ENCODE results near the gene HGS.

HGS gene, protein sequence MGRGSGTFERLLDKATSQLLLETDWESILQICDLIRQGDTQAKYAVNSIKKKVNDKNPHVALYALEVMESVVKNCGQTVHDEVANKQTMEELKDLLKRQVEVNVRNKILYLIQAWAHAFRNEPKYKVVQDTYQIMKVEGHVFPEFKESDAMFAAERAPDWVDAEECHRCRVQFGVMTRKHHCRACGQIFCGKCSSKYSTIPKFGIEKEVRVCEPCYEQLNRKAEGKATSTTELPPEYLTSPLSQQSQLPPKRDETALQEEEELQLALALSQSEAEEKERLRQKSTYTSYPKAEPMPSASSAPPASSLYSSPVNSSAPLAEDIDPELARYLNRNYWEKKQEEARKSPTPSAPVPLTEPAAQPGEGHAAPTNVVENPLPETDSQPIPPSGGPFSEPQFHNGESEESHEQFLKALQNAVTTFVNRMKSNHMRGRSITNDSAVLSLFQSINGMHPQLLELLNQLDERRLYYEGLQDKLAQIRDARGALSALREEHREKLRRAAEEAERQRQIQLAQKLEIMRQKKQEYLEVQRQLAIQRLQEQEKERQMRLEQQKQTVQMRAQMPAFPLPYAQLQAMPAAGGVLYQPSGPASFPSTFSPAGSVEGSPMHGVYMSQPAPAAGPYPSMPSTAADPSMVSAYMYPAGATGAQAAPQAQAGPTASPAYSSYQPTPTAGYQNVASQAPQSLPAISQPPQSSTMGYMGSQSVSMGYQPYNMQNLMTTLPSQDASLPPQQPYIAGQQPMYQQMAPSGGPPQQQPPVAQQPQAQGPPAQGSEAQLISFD

DNA sequence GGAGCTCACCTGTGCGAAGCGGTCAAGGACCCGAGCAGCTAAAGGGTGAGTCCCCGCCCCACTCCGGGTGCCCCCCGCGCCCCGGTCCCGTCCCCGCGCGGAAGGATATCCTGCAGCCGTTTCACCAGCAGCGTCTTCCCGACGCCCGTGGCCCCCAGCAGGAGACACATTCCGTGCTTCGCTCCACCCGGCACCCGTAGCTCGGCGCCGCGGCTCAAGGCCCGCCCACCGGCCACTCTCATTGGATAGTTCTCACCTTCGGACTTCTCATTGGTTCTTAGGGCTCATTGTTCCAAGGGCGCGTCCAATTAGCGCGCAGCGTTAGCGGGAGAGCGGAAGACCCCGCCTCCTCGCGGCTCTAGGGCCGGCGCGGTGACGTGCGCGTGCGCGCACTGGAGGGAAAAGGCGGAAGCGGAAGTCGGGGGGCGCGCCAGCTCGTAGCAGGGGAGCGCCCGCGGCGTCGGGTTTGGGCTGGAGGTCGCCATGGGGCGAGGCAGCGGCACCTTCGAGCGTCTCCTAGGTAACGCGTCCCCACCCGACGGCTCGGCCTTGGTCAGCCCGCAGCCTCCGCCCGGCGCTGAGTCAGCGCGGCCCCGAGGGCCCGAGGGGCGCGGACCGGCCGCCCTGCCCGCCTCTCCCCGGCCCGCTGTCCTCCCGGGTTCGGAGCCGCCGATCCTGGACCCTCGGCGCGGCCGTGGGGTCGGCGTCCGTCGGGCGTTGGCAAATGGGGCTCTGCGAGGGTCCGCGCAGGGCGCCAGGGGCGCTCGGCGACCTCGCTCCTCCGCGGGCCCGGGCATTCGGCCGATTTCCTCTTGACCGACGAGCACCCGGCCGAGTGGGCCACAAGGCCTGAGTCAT is at the start of gene HGS, which contains the start of gene ARL16:
TSS of gene HGS (plus strand) at position 428 of the 858 bp plus-strand sequence. CDS start at position 484, 56 bp downstream.
TSS of gene ARL16 (minus strand) at position 214 of the 858 bp plus-strand sequence. CDS start at position 170, 44 bp downstream.
- H3K27me3 ChIP-seq (ENCODE audit: control insufficient read depth, insufficient read depth, low read length) = no peaks in the 10 kb centered on the region
- no peaks in the 10 kb centered on the region for H3K9me3 ChIP-seq (ENCODE audit: control insufficient read depth, insufficient read depth, low read length)
- H3K4me1 ChIP-seq (ENCODE audit: control insufficient read depth, insufficient read depth, low read length) = peaks cover 9% of the 10 kb centered on the region
- H3K27ac ChIP-seq (ENCODE audit: low read depth, low read length) = peak within 1 kb of the TSS; percentile 81
- H3K9ac ChIP-seq (ENCODE audit: low read depth, low read length) = peak within 1 kb of the TSS; percentile 71
- H3K4me3 ChIP-seq (ENCODE audit: low read depth, low read length) = peak within 1 kb of the TSS; percentile 94
- peaks cover 45% of the 10 kb centered on the region for H3K36me3 ChIP-seq (ENCODE audit: control insufficient read depth, insufficient read depth, low read length)

- Histone ChIP-seq H3K27me3 (ENCODE audit: control insufficient read depth, insufficient read depth, low read length) (no peaks in the 10 kb centered on the region), H3K4me3 (ENCODE audit: low read depth, low read length) (peak overlapping the region; percentile 92; the same call in 1 of the 2 replicates), H3K36me3 (ENCODE audit: control insufficient read depth, insufficient read depth, low read length) (peaks cover 4% of the 10 kb centered on the region), H3K4me1 (ENCODE audit: control insufficient read depth, insufficient read depth, low read length) (peaks cover 4% of the 10 kb centered on the region; the same call in 1 of the 2 replicates), H3K27ac (ENCODE audit: low read depth, low read length) (no peak overlapping the region), H3K9ac (ENCODE audit: low read depth, low read length) (no peak overlapping the region), H3K9me3 (ENCODE audit: control insufficient read depth, insufficient read depth, low read length) (no peaks in the 10 kb centered on the region)
Observed at GRCh38 chr17:81635431-81635830, 48.4 kb upstream of the HGS start.

DNA sequence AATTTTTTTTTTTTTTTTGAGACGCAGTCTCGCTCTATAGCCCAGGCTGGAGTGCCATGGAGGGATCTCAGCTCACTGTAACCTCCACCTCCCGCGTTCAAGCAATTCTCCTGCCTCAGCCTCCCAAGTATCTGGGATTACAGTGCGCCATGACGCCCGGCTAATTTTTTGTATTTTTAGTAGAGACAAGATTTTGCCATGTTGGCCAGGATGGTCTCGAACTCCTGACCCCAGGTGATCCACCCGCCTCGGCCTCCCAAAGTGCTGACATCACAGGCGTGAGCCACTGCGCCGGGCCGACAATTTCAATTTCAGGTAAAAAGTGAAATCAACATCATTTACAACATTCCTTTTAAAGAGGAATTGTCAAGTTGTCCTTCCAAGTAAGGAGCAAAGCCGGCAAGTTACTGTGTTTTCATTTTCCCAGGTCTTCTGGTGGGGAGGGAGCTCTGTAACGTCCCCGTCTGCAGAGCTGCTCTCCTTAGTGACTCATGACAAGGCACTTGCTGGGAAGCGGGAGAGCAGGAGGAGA is 47.8 kb upstream of the HGS start:
- H3K9ac ChIP-seq (ENCODE audit: low read depth, low read length) = peak overlapping the region; percentile 88

DNA sequence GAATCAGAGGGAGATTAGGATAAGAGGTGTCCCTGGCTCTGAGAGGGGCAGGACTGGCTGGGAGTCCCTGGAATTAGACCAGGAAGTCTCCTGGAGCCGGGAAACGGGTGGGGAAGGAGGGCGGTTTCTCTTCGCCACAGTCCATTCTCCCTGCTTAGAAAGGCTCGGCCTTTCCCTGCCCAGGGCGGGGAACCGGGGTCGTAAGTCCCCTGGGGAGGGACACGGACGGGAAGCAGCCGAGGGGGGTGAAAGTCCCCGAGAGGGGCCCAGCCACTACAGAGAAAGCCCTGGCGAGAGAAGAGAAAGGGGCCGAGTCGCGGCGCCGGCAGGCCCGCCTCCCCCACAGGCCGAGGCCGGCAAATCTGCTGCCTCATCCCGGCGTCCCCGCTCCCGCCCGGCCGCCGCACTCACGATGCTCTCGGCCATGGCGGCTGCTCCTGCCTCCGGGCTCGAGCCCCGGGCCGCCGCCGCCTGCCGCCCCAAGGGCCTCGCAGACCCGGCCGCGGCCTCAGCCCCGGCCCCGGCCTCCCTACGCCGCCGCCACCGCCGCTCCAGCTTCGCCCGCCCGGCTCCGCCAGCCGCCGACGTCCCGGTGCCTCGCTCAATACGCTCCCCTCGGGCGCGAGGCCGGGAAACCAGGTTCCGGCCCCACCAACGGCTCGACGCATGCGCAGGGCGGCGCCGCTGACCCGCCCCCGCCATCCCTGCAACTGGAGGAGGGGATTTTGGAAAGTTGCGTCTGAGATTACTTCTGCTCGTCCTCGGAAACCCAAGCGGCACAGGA is 47.1 kb upstream of the HGS start, which contains the start of the genes NPLOC4 and TSPAN10:
TSS of gene NPLOC4 (minus strand) at position 608 of the 784 bp plus-strand sequence. CDS start at position 426, 182 bp downstream.
TSS of gene TSPAN10 (plus strand) at position 692 of the 784 bp plus-strand sequence. CDS start 5,217 bp downstream, outside the sequence.
- Histone ChIP-seq H3K9ac (ENCODE audit: low read depth, low read length) (peak within 1 kb of the TSS; percentile 88), H3K27ac (ENCODE audit: low read depth, low read length) (peak within 1 kb of the TSS; percentile 89), H3K36me3 (ENCODE audit: control insufficient read depth, insufficient read depth, low read length) (peaks cover under 1% of the 10 kb centered on the region; the same call in 1 of the 2 replicates), H3K4me1 (ENCODE audit: control insufficient read depth, insufficient read depth, low read length) (peaks cover 4% of the 10 kb centered on the region; the same call in 1 of the 2 replicates), H3K9me3 (ENCODE audit: control insufficient read depth, insufficient read depth, low read length) (no peaks in the 10 kb centered on the region), H3K4me3 (ENCODE audit: low read depth, low read length) (peak within 1 kb of the TSS; percentile 92), H3K27me3 (ENCODE audit: control insufficient read depth, insufficient read depth, low read length) (no peaks in the 10 kb centered on the region)

More for the DNA sequence above, 47.8 kb upstream of the HGS start:
- H3K27ac ChIP-seq (ENCODE audit: low read depth, low read length) = peak overlapping the region; percentile 89
- H3K36me3 ChIP-seq (ENCODE audit: control insufficient read depth, insufficient read depth, low read length) = peaks cover 4% of the 10 kb centered on the region
- H3K4me3 ChIP-seq (ENCODE audit: low read depth, low read length) = peak overlapping the region; percentile 92
- H3K4me1 ChIP-seq (ENCODE audit: control insufficient read depth, insufficient read depth, low read length) = peaks cover 4% of the 10 kb centered on the region; the same call in 1 of the 2 replicates
- H3K27me3 ChIP-seq (ENCODE audit: control insufficient read depth, insufficient read depth, low read length) = no peaks in the 10 kb centered on the region
- no peaks in the 10 kb centered on the region for H3K9me3 ChIP-seq (ENCODE audit: control insufficient read depth, insufficient read depth, low read length)

GRCh38 chr17:81638683-81639082 is 45.1 kb upstream of the HGS start:
- Histone ChIP-seq H3K4me3 (ENCODE audit: low read depth, low read length) (no peak overlapping the region), H3K36me3 (ENCODE audit: control insufficient read depth, insufficient read depth, low read length) (no peaks in the 10 kb centered on the region), H3K4me1 (ENCODE audit: control insufficient read depth, insufficient read depth, low read length) (peaks cover 4% of the 10 kb centered on the region; the same call in 1 of the 2 replicates), H3K9ac (ENCODE audit: low read depth, low read length) (no peak overlapping the region), H3K27ac (ENCODE audit: low read depth, low read length) (no peak overlapping the region), H3K9me3 (ENCODE audit: control insufficient read depth, insufficient read depth, low read length) (no peaks in the 10 kb centered on the region), H3K27me3 (ENCODE audit: control insufficient read depth, insufficient read depth, low read length) (no peaks in the 10 kb centered on the region)

DNA sequence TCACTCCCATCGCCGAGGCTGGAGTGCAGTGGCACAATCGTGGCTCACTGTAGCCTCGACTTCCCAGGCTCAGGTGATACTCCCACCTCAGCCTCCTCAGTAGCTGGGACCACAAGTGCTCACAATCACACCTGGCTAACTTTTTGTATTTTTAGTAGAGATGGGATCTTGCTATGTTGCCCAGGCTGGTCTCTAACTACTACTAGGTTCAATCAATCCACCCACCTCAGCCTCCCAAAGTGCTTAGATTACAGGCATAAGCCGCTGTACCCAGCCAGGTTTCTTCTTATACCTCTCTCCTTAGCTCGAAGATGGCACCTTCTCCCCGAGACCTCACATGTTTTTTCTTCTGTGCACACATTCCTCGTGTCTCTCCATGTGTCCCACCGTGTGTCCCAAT is 43.8 kb upstream of the HGS start:
- no peaks in the 10 kb centered on the region for H3K27me3 ChIP-seq (ENCODE audit: control insufficient read depth, insufficient read depth, low read length)
- no peaks in the 10 kb centered on the region for H3K36me3 ChIP-seq (ENCODE audit: control insufficient read depth, insufficient read depth, low read length)
- no peak overlapping the region for H3K9ac ChIP-seq (ENCODE audit: low read depth, low read length)
- H3K27ac ChIP-seq (ENCODE audit: low read depth, low read length) = no peak overlapping the region
- peaks cover 4% of the 10 kb centered on the region; the same call in 1 of the 2 replicates for H3K4me1 ChIP-seq (ENCODE audit: control insufficient read depth, insufficient read depth, low read length)
- no peaks in the 10 kb centered on the region for H3K9me3 ChIP-seq (ENCODE audit: control insufficient read depth, insufficient read depth, low read length)
- H3K4me3 ChIP-seq (ENCODE audit: low read depth, low read length) = no peak overlapping the region

DNA sequence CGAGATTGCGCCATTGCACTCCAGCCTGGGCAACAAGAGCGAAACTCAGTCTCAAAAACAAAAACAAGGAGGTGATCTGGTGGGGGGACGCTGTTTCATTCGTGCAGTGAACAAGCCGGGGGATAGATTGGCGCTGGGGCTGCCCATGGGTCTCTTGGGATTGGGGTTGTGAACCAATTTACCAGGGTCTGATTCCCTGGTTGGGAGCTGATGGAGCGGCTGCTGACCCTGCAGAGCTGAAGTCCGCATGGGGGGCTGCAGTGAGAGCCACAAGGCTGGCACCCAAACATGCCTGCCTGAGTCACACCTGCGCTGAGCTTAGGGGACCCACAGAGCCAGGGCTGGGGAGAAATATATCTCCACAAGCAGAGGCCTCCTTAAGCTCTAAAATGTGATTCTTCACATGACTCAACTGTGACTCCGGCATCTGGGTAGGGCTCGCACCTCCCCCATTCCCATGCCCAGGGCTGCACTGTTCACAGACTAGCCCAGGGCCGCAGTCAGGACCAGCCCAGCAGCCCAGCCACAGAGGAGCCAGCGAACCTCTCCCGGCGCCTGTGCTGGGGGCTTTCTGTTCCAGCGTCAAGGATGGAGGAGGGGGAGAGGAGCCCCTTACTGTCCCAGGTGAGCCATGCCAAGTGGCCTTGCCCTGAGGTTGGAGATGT is 41.9 kb upstream of the HGS start:
- no peaks in the 10 kb centered on the region for H3K36me3 ChIP-seq (ENCODE audit: control insufficient read depth, insufficient read depth, low read length)
- H3K27me3 ChIP-seq (ENCODE audit: control insufficient read depth, insufficient read depth, low read length) = peaks cover 3% of the 10 kb centered on the region
- H3K4me3 ChIP-seq (ENCODE audit: low read depth, low read length) = no peak overlapping the region
- peaks cover under 1% of the 10 kb centered on the region; the same call in 1 of the 2 replicates for H3K4me1 ChIP-seq (ENCODE audit: control insufficient read depth, insufficient read depth, low read length)
- H3K9ac ChIP-seq (ENCODE audit: low read depth, low read length) = no peak overlapping the region
- no peaks in the 10 kb centered on the region for H3K9me3 ChIP-seq (ENCODE audit: control insufficient read depth, insufficient read depth, low read length)
- no peak overlapping the region for H3K27ac ChIP-seq (ENCODE audit: low read depth, low read length)

GRCh38 chr17:81644496-81644895 is 39.3 kb upstream of the HGS start:
- no peaks in the 10 kb centered on the region for H3K36me3 ChIP-seq (ENCODE audit: control insufficient read depth, insufficient read depth, low read length)
- no peak overlapping the region for H3K9ac ChIP-seq (ENCODE audit: low read depth, low read length)
- peaks cover 13% of the 10 kb centered on the region for H3K4me1 ChIP-seq (ENCODE audit: control insufficient read depth, insufficient read depth, low read length)
- no peak overlapping the region for H3K27ac ChIP-seq (ENCODE audit: low read depth, low read length)
- H3K4me3 ChIP-seq (ENCODE audit: low read depth, low read length) = no peak overlapping the region
- H3K9me3 ChIP-seq (ENCODE audit: control insufficient read depth, insufficient read depth, low read length) = no peaks in the 10 kb centered on the region
- peaks cover 24% of the 10 kb centered on the region for H3K27me3 ChIP-seq (ENCODE audit: control insufficient read depth, insufficient read depth, low read length)

Data from HUES48 (cell line).